Stimulated activated CD8-positive, alpha-beta memory T cell treated with anti-CD3 and anti-CD28 coated beads, Interleukin-12 subunit alpha, Interleukin-12 subunit beta, amount 100 ng/mL, for 1 hour (primary cell): ENCODE results near the gene PPDPF.

Experiments used
- DNase-seq: peaks from one replicate; pipeline ENCODE4 v3.0.0-alpha.2; 2020; ENCODE audit warnings: low read depth

Gene PPDPF

GRCh38 chr20:63487781-63488241 is 32.8 kb upstream of the PPDPF start:
- DNase-seq = no peak

- no peak for DNase-seq
These were observed 32.0 kb upstream of the PPDPF start for GRCh38 chr20:63488315-63489251.

- DNase-seq = no peak
These were observed 30.1 kb upstream of the PPDPF start for GRCh38 chr20:63490416-63490815.

GRCh38 chr20:63491078-63491477 is 29.5 kb upstream of the PPDPF start:
- DNase-seq = no peak

GRCh38 chr20:63491635-63492230 is 28.8 kb upstream of the PPDPF start:
- DNase-seq = no peak

- no peak for DNase-seq
These were observed 28.0 kb upstream of the PPDPF start for GRCh38 chr20:63492518-63492917.

- no peak for DNase-seq
These were observed 27.6 kb upstream of the PPDPF start for GRCh38 chr20:63492982-63493381.

GRCh38 chr20:63493563-63494020 is 27.0 kb upstream of the PPDPF start:
- DNase-seq = no peak

GRCh38 chr20:63494084-63494419 is 26.5 kb upstream of the PPDPF start:
- no peak for DNase-seq

- DNase-seq = no peak
These were observed 26.0 kb upstream of the PPDPF start for GRCh38 chr20:63494420-63495166.

GRCh38 chr20:63495167-63495720 is 25.3 kb upstream of the PPDPF start:
- DNase-seq = no peak

- DNase-seq = peak; percentile 64
These were observed 24.6 kb upstream of the PPDPF start for GRCh38 chr20:63495741-63496595.

GRCh38 chr20:63496596-63497120 is 23.9 kb upstream of the PPDPF start:
- no peak for DNase-seq

GRCh38 chr20:63497138-63497945 is 23.2 kb upstream of the PPDPF start:
- no peak for DNase-seq

GRCh38 chr20:63497946-63498935 is 22.3 kb upstream of the PPDPF start:
- no peak for DNase-seq

- peak; percentile 16 for DNase-seq
These were observed 21.6 kb upstream of the PPDPF start, which contains the start of gene EEF1A2 for GRCh38 chr20:63498960-63499337. Gene EEF1A2, minus strand, starts transcription at chr20:63499083. Its CDS starts 1,320 bp downstream, at chr20:63497763.

GRCh38 chr20:63499338-63499969 is 21.1 kb upstream of the PPDPF start:
- DNase-seq = no peak

GRCh38 chr20:63500151-63500901 is 20.2 kb upstream of the PPDPF start:
- no peak for DNase-seq
